GM20431 (cell line): Measurements from ENCODE around the gene IL1RL2.

ENCODE experiments used
- in situ Hi-C: fragments of 300-500 bp; cut with MseI, MboI; formaldehyde crosslinking; loops from one replicate; pipeline ENCODE4 v1.15.0; 2020; ENCODE audit warnings: low sequenced_read_pairs; ENCODE audit not compliant: unreplicated experiment

Gene IL1RL2

GRCh38 chr2:102155703-102156515 is 30.9 kb upstream of the IL1RL2 start:
- in situ Hi-C loops, result no loop called here

DNA sequence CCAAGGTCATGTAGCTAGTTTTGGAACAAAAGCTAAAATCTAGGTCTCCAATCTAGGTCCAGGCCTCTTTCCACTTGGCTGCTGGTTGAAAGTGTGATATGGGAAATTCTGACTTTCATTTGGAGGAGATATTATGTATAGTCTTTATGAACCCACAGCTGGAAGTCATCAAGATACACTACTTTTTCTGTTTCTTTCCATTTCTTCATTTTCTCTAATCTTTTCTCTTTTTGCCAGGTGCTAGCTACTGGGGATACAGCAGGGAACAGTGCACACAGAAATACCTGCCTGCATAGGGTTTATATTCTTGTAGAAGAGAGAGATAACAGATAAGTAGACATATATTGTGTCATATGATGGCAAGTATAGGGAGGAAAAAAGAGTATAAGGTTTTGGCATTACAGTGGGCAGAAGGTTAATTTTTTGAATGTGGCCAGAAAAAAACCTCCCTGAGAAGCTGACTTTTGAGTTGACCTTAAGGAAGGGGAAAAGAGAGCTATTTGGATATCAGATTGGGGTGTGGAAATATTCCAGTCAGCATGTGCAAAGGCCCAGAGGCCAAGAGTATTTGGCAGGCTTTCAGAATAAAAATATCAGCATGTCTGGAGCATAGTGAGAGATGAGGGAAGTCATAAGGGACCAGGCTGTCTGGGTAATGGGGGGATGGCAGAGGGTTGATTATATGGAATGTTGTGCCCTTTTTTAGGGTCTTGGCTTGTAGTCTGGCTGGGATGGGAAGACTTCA is 28.6 kb upstream of the IL1RL2 start:
- in situ Hi-C loops, result no loop called here

DNA sequence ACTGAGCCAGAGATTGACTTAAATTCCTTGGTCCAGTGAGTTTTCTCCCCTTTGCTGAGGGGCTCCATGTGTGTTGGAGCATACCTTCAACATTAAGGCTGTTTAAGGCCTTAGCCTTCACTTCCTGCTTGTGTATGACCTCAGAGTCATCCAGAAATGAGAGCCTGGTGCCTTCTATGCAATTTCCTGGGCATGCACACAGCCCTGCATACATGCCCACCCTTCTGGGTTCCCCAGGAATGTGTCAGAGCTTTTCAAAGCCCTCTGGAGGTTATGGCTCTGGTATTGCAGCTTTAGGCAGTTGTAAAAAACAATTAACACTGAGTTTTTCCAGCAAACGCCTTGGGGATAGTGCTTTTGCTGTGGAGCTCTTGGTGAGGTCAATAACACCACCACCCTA is 27.5 kb upstream of the IL1RL2 start:
- in situ Hi-C loops, result no loop called here

- in situ Hi-C loops, result no loop called here
Measured at GRCh38 chr2:102166189-102166845, 20.5 kb upstream of the IL1RL2 start.

GRCh38 chr2:102168026-102168771 is 18.6 kb upstream of the IL1RL2 start:
- in situ Hi-C loops, result no loop called here

- in situ Hi-C loops, result no loop called here
Measured at GRCh38 chr2:102171946-102172345, 14.9 kb upstream of the IL1RL2 start.

DNA sequence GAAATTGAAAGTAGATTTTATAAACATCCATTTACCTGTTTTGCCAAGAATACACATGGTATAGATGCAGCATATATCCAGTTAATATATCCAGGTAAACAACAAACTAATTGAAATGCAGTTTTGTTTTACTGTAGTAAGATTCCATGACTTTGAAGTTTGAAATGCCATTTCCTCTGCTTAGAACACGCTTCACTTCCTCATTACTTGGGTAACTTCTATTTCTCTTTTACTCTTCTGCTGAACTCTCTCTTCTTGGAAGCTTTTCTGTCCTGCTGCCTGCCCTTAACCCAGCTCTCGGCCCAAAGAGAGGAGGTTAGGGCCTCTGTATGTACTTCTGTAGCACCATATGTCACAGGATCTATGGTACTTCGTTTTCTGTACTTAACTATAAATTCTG is 14.1 kb upstream of the IL1RL2 start:
- in situ Hi-C loops, result no loop called here

DNA sequence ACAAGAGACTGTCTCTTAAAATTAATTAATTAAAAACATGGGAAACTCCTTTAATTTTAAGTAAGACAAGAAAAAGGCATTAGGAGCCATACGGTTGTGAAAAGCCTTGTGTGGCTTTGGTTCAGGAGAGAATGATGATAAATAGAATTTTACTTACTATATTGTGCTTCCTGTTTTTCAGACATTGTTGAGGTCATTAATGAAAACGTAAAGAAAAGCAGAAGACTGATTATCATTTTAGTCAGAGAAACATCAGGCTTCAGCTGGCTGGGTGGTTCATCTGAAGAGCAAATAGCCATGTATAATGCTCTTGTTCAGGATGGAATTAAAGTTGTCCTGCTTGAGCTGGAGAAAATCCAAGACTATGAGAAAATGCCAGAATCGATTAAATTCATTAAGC is 10.7 kb upstream of the IL1RL2 start:
- in situ Hi-C loops, result no loop called here

GRCh38 chr2:102177814-102178478 is 8.9 kb upstream of the IL1RL2 start:
- in situ Hi-C loops, result no loop called here

DNA sequence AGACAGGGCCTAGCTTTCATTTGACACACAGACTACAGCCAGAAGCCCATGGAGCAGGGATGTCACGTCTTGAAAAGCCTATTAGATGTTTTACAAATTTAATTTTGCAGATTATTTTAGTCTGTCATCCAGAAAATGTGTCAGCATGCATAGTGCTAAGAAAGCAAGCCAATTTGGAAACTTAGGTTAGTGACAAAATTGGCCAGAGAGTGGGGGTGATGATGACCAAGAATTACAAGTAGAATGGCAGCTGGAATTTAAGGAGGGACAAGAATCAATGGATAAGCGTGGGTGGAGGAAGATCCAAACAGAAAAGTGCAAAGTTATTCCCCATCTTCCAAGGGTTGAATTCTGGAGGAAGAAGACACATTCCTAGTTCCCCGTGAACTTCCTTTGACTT is 7.8 kb upstream of the IL1RL2 start:
- in situ Hi-C loops, result no loop called here

DNA sequence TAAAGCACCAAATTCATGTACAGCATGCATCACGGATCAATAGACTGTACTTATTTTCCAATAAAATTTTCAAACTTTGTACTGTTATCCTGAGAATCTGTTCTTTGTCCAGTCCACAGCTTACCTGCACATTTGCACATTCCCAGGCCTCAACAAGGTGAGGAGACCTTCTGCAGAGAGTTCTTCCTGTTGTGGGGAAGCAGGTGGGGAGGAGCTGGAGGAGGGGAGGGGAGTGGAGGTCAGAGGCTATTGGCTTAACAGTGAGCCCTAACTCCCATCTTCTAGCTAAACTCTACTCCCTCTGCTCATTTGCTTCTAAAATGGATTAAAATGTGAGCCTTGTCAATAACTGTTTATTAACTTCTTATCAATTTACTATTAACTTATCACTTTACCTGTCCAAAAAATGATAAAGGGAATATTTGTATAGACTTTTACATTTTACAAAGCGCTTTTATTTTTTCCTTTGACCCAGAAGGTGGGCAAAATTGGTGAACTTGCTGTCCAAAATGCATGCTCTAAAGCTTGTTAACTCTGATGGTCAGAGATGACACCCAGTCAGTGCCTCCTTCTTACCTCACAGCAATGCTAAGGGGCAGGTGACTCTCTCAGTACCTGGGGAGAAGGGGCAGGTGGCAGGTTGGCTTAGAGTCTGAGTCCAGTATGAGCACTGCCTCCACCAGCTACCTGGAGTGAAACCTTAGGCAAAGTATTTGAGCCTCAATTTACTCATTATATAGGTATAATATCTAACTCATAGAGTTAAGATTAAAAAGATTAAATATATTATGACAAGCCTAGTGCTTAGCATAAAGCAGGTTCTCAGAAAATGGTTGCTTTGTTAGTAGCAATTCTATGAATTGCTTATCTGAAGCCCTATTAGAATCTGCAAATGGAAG is 6.8 kb upstream of the IL1RL2 start:
- in situ Hi-C loops, result no loop called here

GRCh38 chr2:102180687-102180999 is 6.2 kb upstream of the IL1RL2 start:
- in situ Hi-C loops, result no loop called here

DNA sequence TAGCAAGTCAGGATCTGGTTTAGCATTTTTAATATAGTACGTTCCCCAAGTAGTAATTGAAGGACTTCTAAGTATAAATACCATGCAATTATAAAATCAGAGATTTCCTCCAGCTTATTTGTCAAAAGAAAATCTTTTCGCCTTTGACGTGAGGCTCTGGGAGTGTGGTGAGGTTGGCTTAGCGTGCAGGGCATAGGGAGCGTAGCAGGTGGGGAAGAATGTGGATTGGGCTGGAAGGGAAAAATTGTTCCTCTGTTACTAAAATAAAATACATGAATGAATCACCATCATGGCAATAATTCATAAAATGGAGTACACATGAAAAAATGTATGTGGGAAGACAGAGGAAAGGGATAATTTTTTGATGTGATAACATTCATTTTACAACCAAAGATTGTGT is 5.4 kb upstream of the IL1RL2 start:
- in situ Hi-C loops, result no loop called here

DNA sequence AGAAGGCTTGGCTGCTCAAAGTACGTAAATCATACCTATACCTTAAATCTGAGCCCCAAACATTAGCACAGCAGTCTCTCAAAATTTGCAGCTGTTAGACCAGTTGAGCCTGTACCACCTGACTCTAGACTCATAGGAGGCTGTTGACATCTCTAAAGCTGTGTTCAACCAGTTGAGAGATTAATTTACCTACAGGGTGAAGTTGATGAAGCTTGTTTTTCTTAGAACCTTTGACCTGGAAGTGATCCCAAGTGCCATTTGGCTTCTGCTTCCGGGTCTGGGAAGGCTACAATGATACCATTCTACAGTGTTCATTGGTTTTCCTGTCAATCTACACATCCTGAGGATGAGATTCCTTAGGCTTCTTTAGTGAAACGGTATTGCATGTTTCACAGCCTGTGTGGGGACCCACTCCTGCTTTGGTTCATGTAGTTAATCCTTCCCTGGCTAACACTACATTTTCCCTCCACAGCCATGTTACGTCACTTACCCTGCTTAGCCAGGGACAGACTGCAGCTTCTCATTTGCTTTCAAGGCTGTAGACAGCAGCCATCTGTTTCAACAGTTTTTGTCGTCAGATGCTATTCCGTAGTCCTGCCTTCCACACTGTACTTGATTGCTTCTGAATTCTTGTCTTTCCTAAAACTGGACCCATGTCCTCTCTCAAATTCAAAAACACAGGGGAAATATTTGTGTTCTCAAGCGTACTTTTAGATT is 4.7 kb upstream of the IL1RL2 start:
- in situ Hi-C loops, result no loop called here

DNA sequence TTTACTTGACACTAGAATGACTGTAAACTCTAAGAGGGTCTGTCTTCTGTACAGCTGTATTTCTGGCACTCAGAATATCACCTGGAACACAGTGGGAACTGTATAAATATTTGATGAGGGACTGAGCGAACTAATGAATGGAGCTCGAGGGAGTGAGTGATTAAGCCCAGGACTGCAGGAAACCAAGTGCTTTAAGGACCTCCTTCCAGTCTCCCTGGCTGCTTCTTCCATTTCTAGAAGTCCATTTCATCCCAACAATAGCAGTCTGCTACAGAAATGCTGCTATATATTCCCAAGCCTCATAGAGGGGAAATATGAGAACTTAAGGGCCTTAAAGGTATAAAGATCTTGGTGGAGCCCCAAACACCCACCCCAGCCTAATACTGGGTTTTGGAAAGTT is 2.8 kb upstream of the IL1RL2 start:
- in situ Hi-C loops, result no loop called here

GRCh38 chr2:102184568-102184967 is 2.3 kb upstream of the IL1RL2 start:
- in situ Hi-C loops, result no loop called here

- in situ Hi-C loops, result no loop called here
Measured at GRCh38 chr2:102185347-102185746, 1.5 kb upstream of the IL1RL2 start.

- in situ Hi-C loops, result no loop called here
Measured at GRCh38 chr2:102187496-102188150, 800 bp downstream of the IL1RL2 start.
